Measurements from ENCODE around the gene MYO9B. TPM values are rescaled to one million over a fixed set of nuclear protein-coding genes. Genes with fewer than 3 reads are reported as not detected.

MYO9B gene
- total and polyA plus RNA-seq, 4 donors: 44.3 to 121 (median 97.2) TPM

DNA sequence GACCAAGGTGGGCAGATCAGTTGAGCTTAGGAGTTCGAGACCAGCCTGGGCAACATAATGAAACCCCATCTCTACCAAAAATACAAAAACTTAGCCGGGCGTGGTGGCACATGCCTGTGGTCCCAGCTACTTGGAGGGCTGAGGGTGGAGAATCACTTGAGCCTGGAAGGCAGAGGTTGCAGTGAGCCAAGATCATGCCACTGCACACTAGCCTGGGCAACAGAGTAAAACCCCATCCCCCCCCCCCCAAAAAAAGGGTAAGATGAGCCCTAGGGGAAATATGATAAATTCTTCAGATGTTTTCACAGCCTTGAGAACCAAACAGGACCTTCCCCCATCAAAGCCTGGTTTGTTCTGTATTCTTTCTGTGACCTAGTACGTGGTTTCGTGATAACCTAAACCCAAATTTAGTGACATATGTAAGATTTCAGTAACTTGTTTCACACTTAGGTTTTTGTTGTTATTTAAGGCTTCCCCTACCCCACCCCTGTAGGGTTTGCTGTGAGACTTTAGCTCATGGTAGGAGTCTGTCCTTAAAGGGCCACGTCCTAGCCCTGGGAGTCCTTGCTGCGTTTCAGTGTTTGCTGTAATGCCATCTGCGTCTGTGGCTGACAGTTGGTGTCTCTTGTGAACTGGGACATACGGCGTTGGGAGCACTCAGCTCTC is 49.6 kb downstream of the MYO9B start:
- TF ChIP-seq, protein P1, sequence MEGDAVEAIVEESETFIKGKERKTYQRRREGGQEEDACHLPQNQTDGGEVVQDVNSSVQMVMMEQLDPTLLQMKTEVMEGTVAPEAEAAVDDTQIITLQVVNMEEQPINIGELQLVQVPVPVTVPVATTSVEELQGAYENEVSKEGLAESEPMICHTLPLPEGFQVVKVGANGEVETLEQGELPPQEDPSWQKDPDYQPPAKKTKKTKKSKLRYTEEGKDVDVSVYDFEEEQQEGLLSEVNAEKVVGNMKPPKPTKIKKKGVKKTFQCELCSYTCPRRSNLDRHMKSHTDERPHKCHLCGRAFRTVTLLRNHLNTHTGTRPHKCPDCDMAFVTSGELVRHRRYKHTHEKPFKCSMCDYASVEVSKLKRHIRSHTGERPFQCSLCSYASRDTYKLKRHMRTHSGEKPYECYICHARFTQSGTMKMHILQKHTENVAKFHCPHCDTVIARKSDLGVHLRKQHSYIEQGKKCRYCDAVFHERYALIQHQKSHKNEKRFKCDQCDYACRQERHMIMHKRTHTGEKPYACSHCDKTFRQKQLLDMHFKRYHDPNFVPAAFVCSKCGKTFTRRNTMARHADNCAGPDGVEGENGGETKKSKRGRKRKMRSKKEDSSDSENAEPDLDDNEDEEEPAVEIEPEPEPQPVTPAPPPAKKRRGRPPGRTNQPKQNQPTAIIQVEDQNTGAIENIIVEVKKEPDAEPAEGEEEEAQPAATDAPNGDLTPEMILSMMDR (IDR thresholded peaks at IDR 0.05; ENCODE audit: control extremely low read depth, extremely low read depth): no peak
- Histone ChIP-seq H3K4me1 (ENCODE audit: control insufficient read depth in 5 of 5, insufficient read depth in 5 of 5, low read length in 5 of 5) (peaks cover 0 to 14% (median 2%) of the 10 kb centered on the region in 5 donors), H3K36me3 (ENCODE audit: control insufficient read depth in 4 of 4, insufficient read depth in 4 of 4, low read length in 4 of 4) (peaks cover 0 to 6% (median 3%) of the 10 kb centered on the region in 4 donors), H3K9ac (ENCODE audit: insufficient read depth in 1 of 2, low read length in 2 of 2) (no peak overlapping the region), H3K27ac (ENCODE audit: low read depth in 1 of 2, low read length in 1 of 2) (peak overlapping the region in 1 of 2 donors; percentile 82), H3K27me3 (ENCODE audit: control insufficient read depth in 3 of 3, insufficient read depth in 3 of 3, low read length in 2 of 3) (no peaks in the 10 kb centered on the region), H3K9me3 (ENCODE audit: control insufficient read depth in 4 of 4, insufficient read depth in 3 of 4, low read length in 3 of 4) (no peaks in the 10 kb centered on the region), H3K4me3 (no peak overlapping the region)
- 40 to 57% methylated on average over 10 of the region's 10 CpGs for WGBS, 2 donors
- ATAC-seq (ENCODE audit: insufficient read depth, low FRiP score) (peak; percentile 12), DNase-seq (no peak)

DNA sequence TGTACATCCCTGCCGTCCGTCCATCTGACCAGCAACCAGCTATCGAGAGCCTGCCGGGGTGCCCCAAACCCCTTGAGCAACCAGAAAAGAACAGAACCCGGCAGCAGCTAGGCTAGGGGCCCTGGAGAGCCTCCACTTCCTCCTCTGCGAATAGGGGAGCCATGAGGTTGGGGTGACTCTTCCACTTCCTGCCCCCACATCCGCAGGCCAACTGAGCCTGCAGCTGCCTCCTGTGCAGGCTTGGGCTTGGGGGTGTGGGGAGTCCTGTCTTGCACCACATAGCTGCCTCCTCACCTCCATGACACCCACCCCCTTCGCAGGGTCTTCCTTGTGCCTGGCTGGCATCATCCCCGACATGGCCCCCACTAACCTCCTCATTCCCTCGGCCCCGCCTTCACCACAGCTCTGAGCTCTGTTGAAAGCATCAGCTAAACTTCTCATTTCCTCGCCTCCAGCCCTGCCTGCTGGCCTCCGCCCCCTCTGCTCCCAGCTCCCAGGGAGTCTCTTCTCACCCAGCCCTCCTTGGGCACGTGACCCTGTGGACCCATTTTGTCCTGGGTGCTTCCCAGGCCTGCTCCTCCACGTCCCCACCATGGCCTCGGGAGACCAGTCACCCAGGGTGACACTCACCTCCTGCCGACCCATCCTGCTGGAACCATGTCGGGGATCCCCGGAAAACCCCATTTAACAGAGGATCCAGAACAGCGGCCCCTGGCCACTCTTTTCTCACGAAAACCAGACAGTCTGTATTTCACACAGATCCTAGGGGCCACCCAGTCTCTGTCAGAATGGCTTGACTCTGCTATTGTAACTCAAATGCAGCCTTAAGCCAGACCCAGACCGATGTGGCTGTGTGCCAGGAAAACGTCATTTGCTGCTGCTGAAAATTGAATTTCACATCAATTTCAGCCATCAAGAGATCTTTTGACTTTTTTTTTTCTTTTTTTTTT is 50.4 kb downstream of the MYO9B start:
- H3K9ac ChIP-seq (ENCODE audit: insufficient read depth in 1 of 2, low read length in 2 of 2): peak overlapping the region in 1 of 2 donors; percentile 28
- DNase-seq (peak; percentile 54 to 73 (median 59)), ATAC-seq (ENCODE audit: insufficient read depth, low FRiP score) (peak; percentile 70)
- H3K27me3 ChIP-seq (ENCODE audit: control insufficient read depth in 3 of 3, insufficient read depth in 3 of 3, low read length in 2 of 3): no peaks in the 10 kb centered on the region
- H3K4me1 ChIP-seq (ENCODE audit: control insufficient read depth in 5 of 5, insufficient read depth in 5 of 5, low read length in 5 of 5): peaks cover 0 to 14% (median 2%) of the 10 kb centered on the region in 5 donors
- H3K9me3 ChIP-seq (ENCODE audit: control insufficient read depth in 4 of 4, insufficient read depth in 3 of 4, low read length in 3 of 4): no peaks in the 10 kb centered on the region
- no peak overlapping the region for H3K4me3 ChIP-seq
- peak overlapping the region in 1 of 2 donors; percentile 82 for H3K27ac ChIP-seq (ENCODE audit: low read depth in 1 of 2, low read length in 1 of 2)
- TF ChIP-seq, protein P1 (IDR thresholded peaks at IDR 0.05; ENCODE audit: control extremely low read depth, extremely low read depth): no peak
- WGBS, 2 donors: 26 to 50% methylated on average over 23 of the region's 23 CpGs
- peaks cover 0 to 6% (median 3%) of the 10 kb centered on the region in 4 donors for H3K36me3 ChIP-seq (ENCODE audit: control insufficient read depth in 4 of 4, insufficient read depth in 4 of 4, low read length in 4 of 4)

DNA sequence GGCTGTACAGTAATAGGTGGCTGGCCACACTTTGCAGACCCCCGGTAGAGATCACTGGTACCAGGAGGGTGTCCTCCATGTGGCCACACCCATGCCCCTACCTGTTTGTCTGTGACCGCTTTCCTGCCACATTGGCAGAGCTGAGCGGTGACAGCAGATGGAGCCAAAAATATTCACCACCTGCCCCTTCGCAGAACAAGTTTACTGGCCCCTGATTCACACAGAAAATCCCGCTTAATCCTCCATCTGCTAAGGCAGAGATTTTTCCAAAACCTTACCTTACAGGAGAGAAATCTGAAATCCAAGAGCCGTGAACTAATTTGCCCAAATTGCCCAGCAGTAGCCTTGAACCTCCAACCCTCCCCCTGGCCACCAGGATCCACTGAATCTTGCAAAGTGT is 52.1 kb downstream of the MYO9B start:
- peaks cover 0 to 4% (median 2%) of the 10 kb centered on the region in 4 donors for H3K36me3 ChIP-seq (ENCODE audit: control insufficient read depth in 4 of 4, insufficient read depth in 4 of 4, low read length in 4 of 4)
- no peaks in the 10 kb centered on the region for H3K27me3 ChIP-seq (ENCODE audit: control insufficient read depth in 3 of 3, insufficient read depth in 3 of 3, low read length in 2 of 3)
- WGBS, 2 donors: 98% methylated on average over 6 of the region's 6 CpGs
- no peak for ATAC-seq (ENCODE audit: insufficient read depth, low FRiP score)
- no peak overlapping the region for H3K4me3 ChIP-seq
- H3K9ac ChIP-seq (ENCODE audit: insufficient read depth in 1 of 2, low read length in 2 of 2): no peak overlapping the region
- no peaks in the 10 kb centered on the region for H3K9me3 ChIP-seq (ENCODE audit: control insufficient read depth in 4 of 4, insufficient read depth in 3 of 4, low read length in 3 of 4)
- TF ChIP-seq, protein P1 (IDR thresholded peaks at IDR 0.05; ENCODE audit: control extremely low read depth, extremely low read depth): no peak
- peaks cover 0 to 11% (median 2%) of the 10 kb centered on the region in 5 donors for H3K4me1 ChIP-seq (ENCODE audit: control insufficient read depth in 5 of 5, insufficient read depth in 5 of 5, low read length in 5 of 5)
- no peak for DNase-seq
- no peak overlapping the region for H3K27ac ChIP-seq (ENCODE audit: low read depth in 1 of 2, low read length in 1 of 2)
